ENCODE results near the gene FAT4.

FAT4 gene

DNA sequence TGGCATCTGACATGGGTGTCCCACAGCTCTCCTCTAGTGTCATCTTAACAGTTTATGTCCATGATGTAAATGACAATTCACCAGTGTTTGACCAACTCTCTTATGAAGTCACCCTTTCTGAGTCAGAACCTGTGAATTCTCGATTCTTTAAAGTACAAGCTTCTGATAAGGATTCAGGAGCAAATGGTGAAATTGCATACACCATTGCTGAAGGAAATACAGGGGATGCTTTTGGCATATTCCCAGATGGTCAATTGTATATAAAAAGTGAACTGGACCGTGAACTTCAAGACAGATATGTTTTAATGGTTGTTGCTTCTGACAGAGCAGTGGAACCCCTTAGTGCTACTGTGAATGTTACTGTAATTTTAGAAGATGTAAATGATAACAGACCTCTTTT is 4.6 kb downstream of the FAT4 start:
- DNase-seq = no peak

DNA sequence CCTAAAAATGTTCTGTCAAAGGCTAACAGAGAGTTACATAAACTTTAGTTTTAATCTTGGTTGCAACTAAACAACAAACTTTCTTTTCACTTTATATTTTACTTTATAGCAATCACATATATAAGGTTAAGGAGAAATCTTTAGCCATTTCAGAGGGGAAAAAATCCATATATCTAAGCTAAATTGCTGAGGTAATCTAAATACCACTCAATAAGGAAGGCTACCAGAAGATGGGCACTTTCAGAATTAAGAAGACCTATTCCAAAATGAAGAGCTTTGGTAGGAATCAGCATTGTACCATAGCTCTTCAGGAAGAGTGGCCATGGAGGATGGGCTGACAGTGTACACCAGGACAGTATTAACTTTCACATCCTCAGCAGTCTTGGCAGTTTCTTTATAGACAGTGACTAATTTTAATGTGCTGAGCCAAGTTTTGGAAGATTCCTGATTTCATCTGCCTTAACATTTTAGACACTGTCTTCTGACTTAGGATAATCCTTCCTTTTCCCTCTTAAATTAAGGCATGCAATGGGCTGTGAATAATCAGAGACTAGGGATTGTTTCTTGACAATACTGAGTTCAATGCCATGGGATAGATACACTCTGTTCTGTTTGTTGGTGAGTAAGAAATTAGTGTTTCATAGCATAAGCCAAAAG is 7.1 kb downstream of the FAT4 start:
- no peak for DNase-seq

GRCh38 chr4:125322366-125322730 is 7.6 kb downstream of the FAT4 start:
- no peak for DNase-seq

GRCh38 chr4:125323654-125324053 is 8.9 kb downstream of the FAT4 start:
- DNase-seq = no peak

- no peak for DNase-seq
Observed at GRCh38 chr4:125325733-125326132, 11.0 kb downstream of the FAT4 start.

DNA sequence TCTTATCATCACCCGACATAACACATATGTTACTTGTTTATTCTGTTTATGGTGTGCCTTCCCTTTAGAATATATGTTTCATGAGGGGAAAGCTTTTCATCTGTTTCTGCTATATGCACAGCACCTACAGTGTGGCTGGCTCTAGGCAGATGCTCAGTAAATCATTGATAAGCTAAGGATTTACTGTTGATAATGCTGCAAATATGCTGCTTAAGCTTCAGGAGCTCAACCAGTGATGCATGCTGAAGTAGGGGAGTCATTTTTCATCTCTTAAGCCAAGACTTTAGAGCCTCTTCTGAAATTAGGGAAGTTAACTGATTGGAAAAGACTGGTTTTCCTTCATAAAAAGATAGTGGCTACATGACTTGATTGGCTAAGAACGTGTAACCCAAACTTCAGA is 16.4 kb downstream of the FAT4 start:
- DNase-seq = no peak

DNA sequence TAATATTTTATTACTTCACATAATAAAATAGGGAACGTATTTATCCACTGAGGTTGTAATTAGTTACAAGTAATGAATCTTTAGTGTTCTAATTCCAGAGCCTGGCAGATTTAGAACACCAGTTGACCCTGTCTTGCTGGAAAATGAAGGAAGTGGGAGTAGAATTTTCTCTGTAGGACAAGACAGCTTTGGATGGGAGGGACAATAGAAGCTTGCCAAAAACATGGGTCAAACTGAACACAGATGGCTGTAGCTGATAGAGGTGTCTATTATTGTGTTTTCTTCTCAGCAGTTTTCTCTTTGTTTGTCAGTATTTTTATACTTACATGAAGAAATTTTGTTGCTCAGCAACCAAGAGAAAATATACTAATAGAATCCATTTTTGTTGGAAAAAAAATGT is 20.2 kb downstream of the FAT4 start:
- no peak for DNase-seq

- no peak for DNase-seq
Observed at GRCh38 chr4:125338814-125339213, 24.1 kb downstream of the FAT4 start.

DNA sequence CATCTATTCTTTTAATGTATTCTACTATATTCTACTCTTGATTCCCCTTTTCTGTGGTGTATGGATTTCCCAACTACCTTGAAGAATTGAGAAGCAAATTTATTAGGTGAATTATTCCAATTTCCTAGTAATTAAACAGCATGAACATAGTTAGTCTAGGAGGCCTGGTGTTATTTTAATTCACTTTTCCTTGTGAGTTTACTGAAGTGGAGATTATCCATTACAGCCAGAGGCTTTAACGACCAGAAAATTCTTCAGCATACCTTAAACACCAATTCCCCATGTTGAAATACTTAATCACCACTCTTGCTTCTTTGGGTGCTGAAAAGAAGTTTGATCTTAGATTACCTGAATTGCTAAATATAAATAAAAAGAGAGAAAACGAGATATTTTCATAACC is 29.4 kb downstream of the FAT4 start:
- no peak for DNase-seq

- no peak for DNase-seq
Observed at GRCh38 chr4:125346616-125347015, 31.9 kb downstream of the FAT4 start.

- no peak for DNase-seq
Observed at GRCh38 chr4:125350470-125351135, 35.8 kb downstream of the FAT4 start.

GRCh38 chr4:125352521-125352920 is 37.8 kb downstream of the FAT4 start:
- DNase-seq = no peak

- no peak for DNase-seq
Observed at GRCh38 chr4:125353131-125353530, 38.4 kb downstream of the FAT4 start.

GRCh38 chr4:125355791-125356190 is 41.0 kb downstream of the FAT4 start:
- no peak for DNase-seq

DNA sequence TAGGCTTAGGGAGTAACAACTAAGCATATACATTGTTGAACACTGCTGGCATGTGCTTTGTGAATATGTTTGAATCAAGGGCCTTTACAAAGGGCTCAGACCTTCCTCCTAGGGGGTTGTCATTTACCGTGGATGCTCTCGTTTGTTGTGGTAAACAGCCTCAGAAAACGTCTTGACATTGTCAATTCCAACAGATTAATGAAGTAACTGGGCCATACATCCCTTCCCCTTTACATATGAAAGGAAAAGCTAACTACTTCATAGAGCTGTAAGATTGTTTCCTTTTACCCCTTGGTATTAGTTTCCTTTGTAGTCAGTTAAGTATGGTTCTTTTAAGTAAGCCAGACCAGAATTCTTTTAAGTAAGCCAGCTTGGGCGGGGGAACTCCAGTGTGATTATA is 42.9 kb downstream of the FAT4 start:
- no peak for DNase-seq

DNA sequence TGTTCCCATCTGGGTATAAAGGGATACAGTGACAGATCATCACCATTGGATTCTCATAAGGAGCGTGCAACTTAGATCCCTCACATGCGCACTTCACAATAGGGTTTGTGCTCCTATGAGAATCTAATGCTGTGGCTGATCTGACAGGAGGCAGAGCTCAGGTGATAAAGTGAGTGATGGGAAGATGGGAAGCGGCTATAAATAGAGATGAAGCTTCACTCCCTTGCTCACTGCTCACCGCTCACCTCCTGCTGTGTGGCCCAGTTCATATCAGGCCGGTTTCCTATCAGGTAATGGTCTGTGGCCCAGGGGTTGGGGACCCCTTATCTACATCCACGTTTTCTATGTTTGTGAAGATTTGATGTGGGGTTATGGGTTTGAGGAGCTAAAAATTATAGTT is 43.7 kb downstream of the FAT4 start:
- DNase-seq = no peak

DNA sequence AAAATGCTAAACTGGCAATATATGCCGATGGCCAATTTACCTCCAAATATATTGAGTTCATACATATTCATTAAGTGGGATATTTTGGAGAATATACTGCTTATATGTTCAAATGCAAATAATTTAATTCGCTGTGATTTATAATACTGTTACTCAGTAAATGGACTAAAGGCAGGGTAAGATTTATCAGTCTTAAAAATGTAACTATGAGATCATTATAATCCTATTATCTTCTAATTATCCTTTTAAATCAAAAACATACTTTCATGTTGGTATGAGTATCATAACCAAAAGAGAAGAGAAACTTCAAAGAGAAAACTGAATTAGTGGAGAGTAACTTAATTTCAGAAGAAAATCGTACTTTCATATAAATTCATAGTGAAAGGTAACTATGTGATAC is 44.6 kb downstream of the FAT4 start:
- DNase-seq = no peak

DNA sequence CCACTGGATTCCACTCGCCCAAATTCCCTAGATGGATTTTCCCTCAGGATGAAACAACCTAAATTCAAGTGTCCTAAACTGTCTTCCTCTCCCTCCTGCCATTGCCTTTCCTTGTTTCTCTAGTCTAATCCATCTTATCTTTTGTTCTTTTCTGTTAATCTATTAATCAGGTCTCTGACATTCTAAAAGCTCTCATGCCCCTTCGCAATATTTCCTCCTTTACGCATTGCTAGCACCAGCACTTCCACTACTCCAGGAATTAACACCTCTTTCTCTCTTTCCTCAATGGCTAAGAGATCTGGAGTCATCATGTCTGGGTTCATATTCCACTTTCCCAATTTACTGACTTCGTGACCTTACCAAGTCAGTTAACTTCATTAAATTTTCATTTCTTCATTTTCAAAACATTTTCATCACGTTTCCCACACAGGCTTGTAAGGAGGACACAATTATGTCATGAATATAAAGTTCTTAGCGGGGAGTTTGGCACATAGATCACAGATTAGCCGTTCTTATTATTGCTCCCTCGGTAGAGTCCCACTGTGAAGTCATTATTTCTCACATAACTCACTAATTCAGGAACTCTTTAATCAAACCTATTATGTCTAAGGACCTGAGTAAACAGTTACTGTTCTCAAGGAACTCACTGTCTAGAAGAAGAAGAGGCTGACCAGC is 45.3 kb downstream of the FAT4 start:
- no peak for DNase-seq

GRCh38 chr4:125360727-125361126 is 46.0 kb downstream of the FAT4 start:
- no peak for DNase-seq
